HG03457 (cell line): ENCODE measurements around the gene ACACB.
"Not testable (repeated sequence)": the region's sequence is repeated elsewhere in the genome, so short reads cannot be mapped to it uniquely, and the experiment has no call there.

Experiments
- ATAC-seq: cut with Tn5 transposase; IDR thresholded peaks from one replicate; pipeline ENCODE4 v1.9.1; 2021; ENCODE audit warnings: moderate number of reproducible peaks; ENCODE audit not compliant: unreplicated experiment

ACACB gene

GRCh38 chr12:109170324-109170723 lies 53.9 kb downstream of the ACACB start:
- no peak for ATAC-seq

GRCh38 chr12:109172787-109173186 lies 56.4 kb downstream of the ACACB start:
- not testable (repeated sequence) for ATAC-seq

GRCh38 chr12:109173443-109174240 lies 57.3 kb downstream of the ACACB start:
- ATAC-seq, result no peak

- ATAC-seq, result no peak
Measured at GRCh38 chr12:109174468-109174867, 58.1 kb downstream of the ACACB start.

- ATAC-seq, result no peak
Measured at GRCh38 chr12:109178532-109178931, 62.1 kb downstream of the ACACB start.

- no peak for ATAC-seq
Measured at GRCh38 chr12:109179927-109180326, 63.5 kb downstream of the ACACB start.

GRCh38 chr12:109182041-109182839 lies 65.9 kb downstream of the ACACB start:
- ATAC-seq, result no peak

- ATAC-seq, result no peak
Measured at GRCh38 chr12:109185441-109185840, 69.1 kb downstream of the ACACB start.

GRCh38 chr12:109186993-109187653 lies 70.7 kb downstream of the ACACB start:
- ATAC-seq, result no peak

- no peak for ATAC-seq
Measured at GRCh38 chr12:109188108-109188712, 71.8 kb downstream of the ACACB start.

GRCh38 chr12:109189291-109189690 lies 72.9 kb downstream of the ACACB start:
- ATAC-seq, result no peak

- ATAC-seq, result no peak
Measured at GRCh38 chr12:109191621-109192250, 75.3 kb downstream of the ACACB start.

- no peak for ATAC-seq
Measured at GRCh38 chr12:109192358-109192757, 76.0 kb downstream of the ACACB start.

GRCh38 chr12:109193896-109194295 lies 77.5 kb downstream of the ACACB start:
- ATAC-seq, result no peak

GRCh38 chr12:109196332-109196731 lies 79.9 kb downstream of the ACACB start:
- no peak for ATAC-seq

- ATAC-seq, result no peak
Measured at GRCh38 chr12:109197327-109197726, 80.9 kb downstream of the ACACB start.

GRCh38 chr12:109199324-109199723 lies 82.9 kb downstream of the ACACB start:
- ATAC-seq, result no peak

GRCh38 chr12:109200825-109201495 lies 84.6 kb downstream of the ACACB start:
- no peak for ATAC-seq

- ATAC-seq, result no peak
Measured at GRCh38 chr12:109201496-109201885, 85.1 kb downstream of the ACACB start.

- ATAC-seq, result no peak
Measured at GRCh38 chr12:109202770-109203169, 86.4 kb downstream of the ACACB start.
